Measurements from ENCODE around the gene ANKMY1. TPM values are rescaled to one million over a fixed set of nuclear protein-coding genes. Genes with fewer than 3 reads are reported as not detected.

Gene ANKMY1
- total RNA-seq, 1 donor from 2014 or later, result 20.6 TPM

GRCh38 chr2:240560480-240561324 lies 2.9 kb upstream of the ANKMY1 start:
- peaks cover 56% of the 10 kb centered on the region for H3K4me1 ChIP-seq
- H3K27me3 ChIP-seq, result no peaks in the 10 kb centered on the region
- no peaks in the 10 kb centered on the region for H3K36me3 ChIP-seq
- H3K9me3 ChIP-seq, result no peaks in the 10 kb centered on the region
- intact Hi-C loops (cut with DNase I), result no loop called here
- peak; percentile 73 to 84 for TF ChIP-seq POLR2AphosphoS5 (IDR thresholded peaks at IDR 0.05; ENCODE audit: insufficient read depth in 1 of 2, low read depth in 1 of 2)
- TF ChIP-seq CTCF (IDR thresholded peaks at IDR 0.05), result no peak
- peak in 1 of 2 donors; percentile 60 for TF ChIP-seq POLR2A (IDR thresholded peaks at IDR 0.05)
- H3K27ac ChIP-seq, result peak overlapping the region; percentile 99
- peak overlapping the region; percentile 95 to 97 for H3K4me3 ChIP-seq
- DNase-seq (ENCODE audit: extremely low spot score in 2 of 2), result peak in 1 of 2 donors; percentile 99

GRCh38 chr2:240560084-240560479 lies 2.3 kb upstream of the ANKMY1 start, which contains the start of gene DUSP28:
Gene DUSP28, plus strand, starts transcription at chr2:240560357. Its CDS starts 328 bp downstream, at chr2:240560685.
- Histone ChIP-seq H3K27me3 (no peaks in the 10 kb centered on the region), H3K4me3 (peak within 1 kb of the TSS; percentile 95 to 97), H3K27ac (peak within 1 kb of the TSS; percentile 99), H3K9me3 (no peaks in the 10 kb centered on the region), H3K4me1 (peaks cover 51% of the 10 kb centered on the region), H3K36me3 (no peaks in the 10 kb centered on the region)
- TF ChIP-seq CTCF (IDR thresholded peaks at IDR 0.05), result no peak
- TF ChIP-seq POLR2A (IDR thresholded peaks at IDR 0.05), result peak in 1 of 2 donors; percentile 84
- TF ChIP-seq POLR2AphosphoS5 (IDR thresholded peaks at IDR 0.05; ENCODE audit: insufficient read depth in 1 of 2, low read depth in 1 of 2), result peak in 1 of 2 donors; percentile 74
- intact Hi-C loops (cut with DNase I), result no loop called here
- DNase-seq (ENCODE audit: extremely low spot score in 2 of 2), result no peak

GRCh38 chr2:240559286-240559685 lies 1.5 kb upstream of the ANKMY1 start:
- peak overlapping the region in 1 of 2 donors; percentile 95 for H3K4me3 ChIP-seq
- H3K4me1 ChIP-seq, result peaks cover 51% of the 10 kb centered on the region
- peak in 1 of 2 donors; percentile 83 for DNase-seq (ENCODE audit: extremely low spot score in 2 of 2)
- no peaks in the 10 kb centered on the region for H3K27me3 ChIP-seq
- intact Hi-C loops (cut with DNase I), result no loop called here
- no peaks in the 10 kb centered on the region for H3K9me3 ChIP-seq
- H3K36me3 ChIP-seq, result no peaks in the 10 kb centered on the region
- no peak overlapping the region for H3K27ac ChIP-seq
- TF ChIP-seq CTCF (IDR thresholded peaks at IDR 0.05) (no peak), POLR2A (IDR thresholded peaks at IDR 0.05) (no peak), POLR2AphosphoS5 (IDR thresholded peaks at IDR 0.05; ENCODE audit: insufficient read depth in 1 of 2, low read depth in 1 of 2) (no peak)

- Histone ChIP-seq H3K9me3 (no peaks in the 10 kb centered on the region), H3K27ac (no peak overlapping the region), H3K27me3 (no peaks in the 10 kb centered on the region), H3K4me3 (peak overlapping the region; percentile 55 to 56), H3K4me1 (peaks cover 51% of the 10 kb centered on the region), H3K36me3 (no peaks in the 10 kb centered on the region)
- no peak for DNase-seq (ENCODE audit: extremely low spot score in 2 of 2)
- intact Hi-C loops (cut with DNase I), result no loop called here
- TF ChIP-seq CTCF (IDR thresholded peaks at IDR 0.05) (no peak), POLR2AphosphoS5 (IDR thresholded peaks at IDR 0.05; ENCODE audit: insufficient read depth in 1 of 2, low read depth in 1 of 2) (no peak), POLR2A (IDR thresholded peaks at IDR 0.05) (no peak)
Observed at GRCh38 chr2:240558236-240558761, 511 bp upstream of the ANKMY1 start.

All from vagina (tissue), 2 donors.